H1 (cell line): Measurements from ENCODE around the gene TMEM258. TPM values are rescaled to one million over a fixed set of nuclear protein-coding genes. Genes with fewer than 3 reads are reported as not detected.

Source experiments
- CTCF ChIA-PET: fragments of 300-600 bp; sonication (Branson Sonifier 250); formaldehyde crosslinking; loops from one replicate; lab custom pipeline; 2021; ENCODE audit not compliant: partially characterized antibody; lab: Charles Lee
- POLR2A ChIA-PET: fragments of 300-600 bp; sonication (Branson Sonifier 250); formaldehyde crosslinking; loops from one replicate; lab custom pipeline; 2021; ENCODE audit warnings: inconsistent platforms; ENCODE audit not compliant: partially characterized antibody; lab: Charles Lee
- DNase-seq, 2 experiments: peaks; one replicate each; pipeline versions ENCODE4 v3.0.0 to v3.0.0-alpha.2; 2010 to 2022; ENCODE audit warnings: low spot score in 2 of 2, low read depth in 1 of 2, mixed read lengths in 1 of 2
- FAIRE-seq: peaks from 2 replicates; lab custom pipeline; 2011; peaks lifted over from hg19 to GRCh38; lab: Jason Lieb, UNC
- H2AFZ ChIP-seq: 2 replicates; pipeline ENCODE4 v1.8.1; 2012; ENCODE audit warnings: low read length, inconsistent platforms
- H2AK5ac ChIP-seq: 2 replicates; pipeline ENCODE4 v1.6.1; 2013; ENCODE audit warnings: low read depth, low read length
- H2BK120ac ChIP-seq: replicated peaks from 2 replicates; pipeline ENCODE3; 2013; ENCODE audit warnings: low read depth, low read length, inconsistent platforms
- H2BK12ac ChIP-seq: 2 replicates; pipeline ENCODE4 v1.6.1; 2013; ENCODE audit warnings: low read depth, low read length
- H2BK15ac ChIP-seq: 2 replicates; pipeline ENCODE4 v1.6.1; 2013; ENCODE audit warnings: low read length
- H2BK20ac ChIP-seq: 2 replicates; pipeline ENCODE4 v1.6.1; 2013; ENCODE audit warnings: low read length
- H2BK5ac ChIP-seq: 2 replicates; pipeline ENCODE4 v1.6.1; 2013; ENCODE audit warnings: low read depth, low read length
- H3K14ac ChIP-seq: 2 replicates; pipeline ENCODE4 v1.6.1; 2013; ENCODE audit warnings: inconsistent platforms; ENCODE audit not compliant: insufficient read length
- H3K18ac ChIP-seq: 2 replicates; pipeline ENCODE4 v1.6.1; 2013; ENCODE audit warnings: low read length; ENCODE audit errors: extremely low read depth
- H3K23ac ChIP-seq: 2 replicates; pipeline ENCODE4 v1.6.1; 2013; ENCODE audit warnings: inconsistent platforms; ENCODE audit not compliant: insufficient read length
- H3K23me2 ChIP-seq: 2 replicates; pipeline ENCODE4 v1.6.1; 2013; ENCODE audit warnings: low read depth, low read length
- H3K27ac ChIP-seq: 2 replicates; pipeline ENCODE4 v1.6.1; 2011; ENCODE audit warnings: low read depth, low read length, inconsistent platforms
- H3K27me3 ChIP-seq, 4 experiments: replicated peaks in 1 of 4; 1 replicate in 1 of 4; 2 replicates in 3 of 4; pipeline versions ENCODE4 v1.6.1 to v1.8.1; 2011 to 2013; ENCODE audit warnings: low read length in 3 of 4, mild to moderate bottlenecking in 3 of 4, inconsistent platforms in 2 of 4, mixed read lengths in 2 of 4, moderate library complexity in 1 of 4; ENCODE audit not compliant: control insufficient read depth in 3 of 4, insufficient read depth in 3 of 4; ENCODE audit errors: extremely low read depth in 1 of 4
- H3K36me3 ChIP-seq, 4 experiments: 2 replicates each; pipeline versions ENCODE4 v1.6.1 to v1.8.1; 2011 to 2013; ENCODE audit warnings: mild to moderate bottlenecking in 4 of 4, low read length in 3 of 4, moderate library complexity in 2 of 4, control low read depth in 1 of 4, inconsistent platforms in 1 of 4; ENCODE audit not compliant: insufficient read depth in 4 of 4, control insufficient read depth in 2 of 4
- H3K4ac ChIP-seq: replicated peaks from 2 replicates; pipeline ENCODE3; 2013; ENCODE audit warnings: low read length, low read depth, mixed read lengths, inconsistent platforms; ENCODE audit not compliant: insufficient read length
- H3K4me1 ChIP-seq, 4 experiments: replicated peaks in 1 of 4; 1 replicate in 1 of 4; 2 replicates in 3 of 4; pipeline versions ENCODE4 v1.6.1 to v1.8.1; 2011 to 2013; ENCODE audit warnings: low read length in 3 of 4, inconsistent platforms in 2 of 4, mixed read lengths in 1 of 4; ENCODE audit not compliant: insufficient read depth in 4 of 4, control insufficient read depth in 3 of 4
- H3K4me2 ChIP-seq, 2 experiments: 2 replicates each; pipeline versions ENCODE4 v1.6.1 to v1.8.1; 2011 to 2013; ENCODE audit warnings: low read depth in 2 of 2, low read length in 2 of 2, control low read depth in 1 of 2, inconsistent platforms in 1 of 2, mild to moderate bottlenecking in 1 of 2; ENCODE audit not compliant: insufficient read depth in 1 of 2
- H3K4me3 ChIP-seq, 4 experiments: fragments of 200-600, 300-600 bp in 1 of 4; sonication (generic), shearing (Covaris generic), sonication (Bioruptor Twin) in 1 of 4; 2 replicates each; pipeline versions ENCODE4 v1.5.1 to v1.8.1; 2011 to 2016; ENCODE audit warnings: low read length in 4 of 4, low read depth in 3 of 4, control low read depth in 2 of 4, inconsistent platforms in 2 of 4, mild to moderate bottlenecking in 2 of 4, mixed read lengths in 1 of 4, moderate library complexity in 1 of 4; ENCODE audit not compliant: insufficient read depth in 2 of 4; ENCODE audit errors: extremely low read depth in 1 of 4
- H3K56ac ChIP-seq: replicated peaks from 2 replicates; pipeline ENCODE3; 2013; ENCODE audit warnings: low read depth, mild to moderate bottlenecking, mixed read lengths, low read length, inconsistent platforms; ENCODE audit not compliant: insufficient read length
- H3K79me1 ChIP-seq: 2 replicates; pipeline ENCODE4 v1.6.1; 2013; ENCODE audit warnings: low read depth, low read length, control low read depth
- H3K79me2 ChIP-seq, 2 experiments: 2 replicates each; pipeline versions ENCODE4 v1.6.1 to v1.8.1; 2012 to 2013; ENCODE audit warnings: low read length in 2 of 2, mild to moderate bottlenecking in 2 of 2, inconsistent platforms in 1 of 2; ENCODE audit not compliant: insufficient read depth in 2 of 2, control insufficient read depth in 1 of 2
- H3K9ac ChIP-seq, 4 experiments: replicated peaks in 1 of 4; 1 replicate in 1 of 4; 2 replicates in 3 of 4; pipeline versions ENCODE4 v1.6.1 to v1.8.1; 2011 to 2013; ENCODE audit warnings: low read depth in 3 of 4, low read length in 3 of 4, control low read depth in 2 of 4, mild to moderate bottlenecking in 2 of 4, moderate library complexity in 2 of 4, inconsistent platforms in 1 of 4; ENCODE audit errors: extremely low read depth in 1 of 4
- H3K9me3 ChIP-seq, 2 experiments: 2 replicates each; pipeline versions ENCODE4 v1.6.1 to v1.8.1; 2012 to 2013; ENCODE audit warnings: mild to moderate bottlenecking in 2 of 2, moderate library complexity in 2 of 2, control low read depth in 1 of 2, inconsistent platforms in 1 of 2, low read depth in 1 of 2, low read length in 1 of 2, mixed read lengths in 1 of 2; ENCODE audit not compliant: insufficient read depth in 2 of 2
- H4K20me1 ChIP-seq, 2 experiments: replicated peaks in 1 of 2; 2 replicates each; pipeline versions ENCODE3 to v1.8.1; 2011 to 2013; ENCODE audit warnings: inconsistent platforms in 2 of 2, low read length in 2 of 2, mild to moderate bottlenecking in 1 of 2; ENCODE audit not compliant: insufficient read depth in 2 of 2, control insufficient read depth in 1 of 2
- H4K5ac ChIP-seq: 2 replicates; pipeline ENCODE4 v1.6.1; 2013; ENCODE audit warnings: low read length, low read depth, mixed read lengths, inconsistent platforms; ENCODE audit not compliant: insufficient read length
- H4K8ac ChIP-seq: 2 replicates; pipeline ENCODE4 v1.8.0; 2013; ENCODE audit warnings: mild to moderate bottlenecking, moderate library complexity, low read length, inconsistent platforms; ENCODE audit not compliant: insufficient read depth; ENCODE audit errors: extremely low read depth
- H4K91ac ChIP-seq: replicated peaks from 2 replicates; pipeline ENCODE3; 2013; ENCODE audit warnings: low read length, mixed read lengths, inconsistent platforms; ENCODE audit not compliant: insufficient read length
- BACH1 ChIP-seq: IDR thresholded peaks from 2 replicates; pipeline ENCODE4 v1.6.1; 2012; ENCODE audit warnings: low read length, improper control_type of control experiment
- CBX8 ChIP-seq: fragments of 300-800, 300-1000 bp; sonication (generic); IDR thresholded peaks from 2 replicates; pipeline ENCODE4 v1.7.1; 2016; ENCODE audit warnings: low read depth, low read length, borderline replicate concordance
- E2F6 ChIP-seq: IDR thresholded peaks from 2 replicates; pipeline ENCODE4 v1.6.1; 2012; ENCODE audit warnings: inconsistent platforms
- GABPA ChIP-seq: IDR thresholded peaks from 2 replicates; pipeline ENCODE4 v1.6.1; 2011; ENCODE audit warnings: mild to moderate bottlenecking, low read length, moderate library complexity, borderline replicate concordance; ENCODE audit not compliant: insufficient read depth
- JUN ChIP-seq: IDR thresholded peaks from 2 replicates; pipeline ENCODE4 v1.6.1; 2011; ENCODE audit warnings: low read depth, mild to moderate bottlenecking, improper control_type of control experiment, low read length
- POLR2AphosphoS5 ChIP-seq: IDR thresholded peaks from 2 replicates; pipeline ENCODE4 v1.6.1; 2011; ENCODE audit warnings: low read depth, low read length
- POU5F1 ChIP-seq: IDR thresholded peaks from 2 replicates; pipeline ENCODE4 v1.6.1; 2011; ENCODE audit warnings: low read depth, mild to moderate bottlenecking, low read length, moderate library complexity
- RFX5 ChIP-seq: IDR thresholded peaks from 2 replicates; pipeline ENCODE4 v1.6.1; 2011; ENCODE audit warnings: low read depth, low read length, improper control_type of control experiment, borderline replicate concordance
- RNF2 ChIP-seq: fragments of 200-900, 300-1000 bp; sonication (generic); IDR thresholded peaks from 2 replicates; pipeline ENCODE4 v1.7.1; 2016; ENCODE audit warnings: borderline replicate concordance, low read depth, mild to moderate bottlenecking, antibody characterized with exemption, low read length; ENCODE audit not compliant: poor library complexity, severe bottlenecking; ENCODE audit errors: missing control alignments
- SAP30 ChIP-seq: fragments of 300-600 bp; sonication (generic); IDR thresholded peaks from 2 replicates; pipeline ENCODE4 v1.7.1; 2012; ENCODE audit warnings: low read length, moderate library complexity, mild to moderate bottlenecking, inconsistent platforms; ENCODE audit not compliant: insufficient read depth, insufficient replicate concordance
- SIN3A ChIP-seq, 2 experiments: IDR thresholded peaks in 1 of 2; conservative IDR thresholded peaks in 1 of 2; 2 replicates each; pipeline ENCODE4 v1.6.1; 2011 to 2012; ENCODE audit warnings: low read length in 2 of 2, improper control_type of control experiment in 1 of 2, low read depth in 1 of 2, mild to moderate bottlenecking in 1 of 2
- SP2 ChIP-seq: IDR thresholded peaks from 2 replicates; pipeline ENCODE4 v1.6.1; 2012; ENCODE audit warnings: mild to moderate bottlenecking, low read length, inconsistent platforms
- SRF ChIP-seq: IDR thresholded peaks from 2 replicates; pipeline ENCODE4 v1.6.1; 2011; ENCODE audit warnings: mild to moderate bottlenecking, low read depth, low read length, moderate library complexity
- WGBS, 2 experiments: shearing (Covaris generic) in 1 of 2; methylation state at CpG; one replicate each; pipeline versions ENCODE4 v1.1.6 to v1.1.7; 2013 to 2015; ENCODE audit warnings: low lambda C conversion rate in 2 of 2, mixed read lengths in 2 of 2, inconsistent platforms in 1 of 2, low coverage in 1 of 2, missing lambda C conversion rate in 1 of 2; ENCODE audit not compliant: insufficient replicate concordance in 2 of 2, insufficient coverage in 1 of 2, insufficient read length in 1 of 2; ENCODE audit errors: extremely low coverage in 1 of 2, missing lambda C conversion rate in 1 of 2; 5-methylcytosine and 5-hydroxymethylcytosine counted together
- polyA plus RNA-seq, 7 experiments: library from polyadenylated mRNA; depleted of rRNA in 3 of 7; stranded (reverse) in 5 of 7; unstranded in 2 of 7; fragments of >200 nt in 5 of 7; fragments of 200-250 nt in 2 of 7; gene quantifications; 1 replicate in 5 of 7; 2 replicates in 1 of 7; 4 replicates in 1 of 7; pipeline versions ENCODE4 v1.2.1 to v1.2.3, GENCODE V29; 2011 to 2013; ENCODE audit warnings: missing spikeins in 2 of 7, mixed read lengths in 2 of 7
- total RNA-seq: library from RNA; stranded (reverse); fragmentation: NEBNext Ultra II Directional; extraction: Animal tissue kit (Norgen Biotek cat#: 25700); gene quantifications from 2 replicates; pipeline ENCODE4 v1.2.1, GENCODE V29; 2021

The TMEM258 gene
- total and polyA plus RNA-seq, 2 of the 8 experiments (the other 6 are each of a cell fraction or from before 2014, with no cell fraction given) = 186 to 759 TPM

- H4K5ac ChIP-seq = no peak overlapping the region
- H3K14ac ChIP-seq = no peak overlapping the region
- no peak overlapping the region for H3K18ac ChIP-seq
- no peak overlapping the region for H3K4me2 ChIP-seq
- H3K79me2 ChIP-seq = no peaks in the 10 kb centered on the region
- no peak overlapping the region for H3K23ac ChIP-seq
- H2BK20ac ChIP-seq = no peak overlapping the region
- peaks cover 1 to 11% of the 10 kb centered on the region in 2 experiments for H4K20me1 ChIP-seq
- no peaks in the 10 kb centered on the region; a peak in 1 of 7 replicates for H3K27me3 ChIP-seq
- H2BK120ac ChIP-seq = no peak overlapping the region
- DNase-seq = no peak
- no peaks in the 10 kb centered on the region for H3K23me2 ChIP-seq
- H3K4ac ChIP-seq = no peak overlapping the region
- H3K27ac ChIP-seq = no peak overlapping the region
- H3K4me1 ChIP-seq = no peaks in the 10 kb centered on the region; a peak in 1 of 7 replicates
- 86% methylated on average over 3 of the region's 3 CpGs; no CpG with 5 or more reads in 1 of the 2 experiments for WGBS, 2 experiments
- H3K9me3 ChIP-seq = no peaks in the 10 kb centered on the region
- no peak overlapping the region for H2AFZ ChIP-seq
- ChIA-PET CTCF (interaction anchor here (0.5 to 1.6 kb wide), 9 partner anchors 9 to 81 kb away, joined by 3 to 6 read pairs (median 4); no protein-coding TSS in a partner anchor), POLR2A (interaction anchor here (0.6 to 5.2 kb wide), 3 partner anchors 9 to 35 kb away, joined by 3 to 56 read pairs (median 3); partner anchors contain the start of genes FEN1, MYRF and TMEM258)
- no peak overlapping the region for H3K4me3 ChIP-seq
- no peak overlapping the region for H2AK5ac ChIP-seq
- H3K9ac ChIP-seq = no peak overlapping the region; a peak in 1 of 7 replicates
- peaks cover 9 to 19% (median 10%) of the 10 kb centered on the region in 4 experiments; a peak in 6 of 8 replicates for H3K36me3 ChIP-seq
- no peak overlapping the region for H2BK5ac ChIP-seq
- H3K56ac ChIP-seq = no peak overlapping the region
- H2BK12ac ChIP-seq = no peak overlapping the region
- no peak overlapping the region for H2BK15ac ChIP-seq
- FAIRE-seq = no peak
- no peak for TF ChIP-seq SRF
- no peak for TF ChIP-seq POU5F1
- no peak for TF ChIP-seq SIN3A (conservative IDR thresholded peaks at IDR 0.05 in 1 of 2, IDR thresholded peaks at IDR 0.05 in 1 of 2; ENCODE audit: low read depth in 1 of 2, low read length in 2 of 2)
- TF ChIP-seq RFX5 = no peak
- no peak for TF ChIP-seq CBX8
- TF ChIP-seq JUN = no peak
- no peak for TF ChIP-seq SP2
- no peak for TF ChIP-seq RNF2
- TF ChIP-seq GABPA = no peak
- no peak for TF ChIP-seq E2F6
- no peak for TF ChIP-seq SAP30
- no peak for TF ChIP-seq BACH1
- TF ChIP-seq POLR2AphosphoS5 = no peak
- no peak overlapping the region for H4K91ac ChIP-seq
- H4K8ac ChIP-seq = no peak overlapping the region
- H3K79me1 ChIP-seq = no peaks in the 10 kb centered on the region
These were observed 10.1 kb downstream of the TMEM258 start for GRCh38 chr11:61782299-61782698.
